GM19372 (cell line): ENCODE data around the gene SLC7A5.
"Not testable (repeated sequence)": the region's sequence is repeated elsewhere in the genome, so short reads cannot be mapped to it uniquely, and the experiment has no call there.

Experiments
- ATAC-seq: cut with Tn5 transposase; IDR thresholded peaks from one replicate; pipeline ENCODE4 v1.9.1; 2021; ENCODE audit warnings: mild to moderate bottlenecking, low read depth, moderate library complexity; ENCODE audit not compliant: unreplicated experiment

The SLC7A5 gene

DNA sequence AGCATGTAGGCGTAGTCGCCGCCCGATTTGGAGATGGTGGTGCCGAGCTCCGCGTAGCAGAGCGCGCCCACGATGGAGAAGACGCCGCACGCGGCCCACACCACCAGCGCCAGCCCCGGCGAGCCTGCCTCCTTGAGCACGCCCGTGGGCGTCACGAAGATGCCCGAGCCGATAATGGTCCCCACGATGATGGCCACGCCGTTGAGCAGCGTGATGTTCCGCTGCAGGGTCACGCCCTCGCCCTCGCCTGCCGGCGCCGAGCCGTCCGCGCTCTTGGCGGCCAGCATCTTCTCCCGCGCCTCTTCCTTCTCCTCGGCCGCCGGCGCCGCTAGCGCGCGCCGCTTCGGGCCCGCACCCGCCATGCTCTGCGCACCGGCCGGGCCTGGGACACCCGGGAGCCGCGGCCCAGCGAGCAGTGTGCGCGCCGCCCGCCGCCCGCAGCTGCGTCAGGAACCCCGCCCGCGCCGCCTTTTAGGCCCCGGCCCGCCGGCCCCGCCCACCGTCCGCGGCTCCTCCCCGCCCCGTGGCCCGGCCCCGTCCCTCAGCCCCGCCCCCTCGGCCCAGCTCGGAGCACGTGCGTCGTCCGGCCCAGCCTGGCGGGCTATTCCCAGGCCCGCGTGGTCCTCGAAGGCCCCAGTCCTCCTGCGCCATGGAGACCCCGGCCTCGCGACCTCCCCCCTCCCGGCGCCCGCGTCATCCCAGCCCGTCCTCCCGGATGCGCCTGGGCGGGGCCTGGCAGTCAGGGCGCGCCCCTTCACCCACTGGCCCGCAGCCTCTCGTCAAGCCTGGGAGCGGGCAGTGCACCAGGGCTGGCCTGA lies at the start of gene SLC7A5:
Gene SLC7A5 (minus strand): TSS at position 447 of the 818 bp plus-strand sequence. CDS start 85 bp downstream, at position 362.
- peak; percentile 65 for ATAC-seq

GRCh38 chr16:87918338-87918737 lies 49.0 kb upstream of the SLC7A5 start:
- no peak for ATAC-seq

- ATAC-seq = no peak
Measured at GRCh38 chr16:87917503-87917902, 48.2 kb upstream of the SLC7A5 start.

GRCh38 chr16:87914812-87915211 lies 45.5 kb upstream of the SLC7A5 start:
- no peak for ATAC-seq

DNA sequence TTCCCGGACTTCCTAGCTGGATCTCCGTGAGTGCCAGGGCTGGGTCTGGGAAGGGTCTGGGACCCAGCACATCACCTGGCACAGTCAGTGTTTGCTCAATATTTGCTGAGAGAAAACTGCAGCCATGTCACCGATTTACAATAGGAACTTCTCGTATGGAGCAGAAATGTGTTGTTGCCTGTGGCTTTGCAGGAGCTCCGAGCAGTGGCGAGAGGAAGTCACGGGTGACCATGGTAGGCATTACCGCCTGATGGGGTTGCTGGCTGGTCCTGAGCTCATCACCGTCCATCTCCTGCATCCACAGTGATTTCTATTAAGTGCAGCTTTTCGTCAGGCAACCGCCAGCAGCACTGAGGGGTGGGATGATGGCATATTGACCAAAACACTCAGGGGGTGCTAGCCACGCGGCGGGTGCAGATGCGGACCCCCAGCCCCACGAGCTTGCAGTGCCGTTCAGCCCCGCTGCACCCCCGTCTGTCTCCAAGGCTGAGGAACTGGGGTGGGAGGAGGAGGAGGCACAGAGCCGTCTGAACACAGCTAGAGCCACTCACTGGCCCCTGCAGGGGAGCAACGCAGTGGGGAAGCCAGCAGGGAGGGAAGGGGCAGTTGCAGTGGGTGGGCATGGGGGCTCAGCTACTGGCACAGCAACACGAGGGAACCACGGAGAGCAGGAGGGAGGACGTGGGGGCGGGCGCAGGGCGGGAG lies 44.9 kb upstream of the SLC7A5 start:
- ATAC-seq = not testable (repeated sequence)

DNA sequence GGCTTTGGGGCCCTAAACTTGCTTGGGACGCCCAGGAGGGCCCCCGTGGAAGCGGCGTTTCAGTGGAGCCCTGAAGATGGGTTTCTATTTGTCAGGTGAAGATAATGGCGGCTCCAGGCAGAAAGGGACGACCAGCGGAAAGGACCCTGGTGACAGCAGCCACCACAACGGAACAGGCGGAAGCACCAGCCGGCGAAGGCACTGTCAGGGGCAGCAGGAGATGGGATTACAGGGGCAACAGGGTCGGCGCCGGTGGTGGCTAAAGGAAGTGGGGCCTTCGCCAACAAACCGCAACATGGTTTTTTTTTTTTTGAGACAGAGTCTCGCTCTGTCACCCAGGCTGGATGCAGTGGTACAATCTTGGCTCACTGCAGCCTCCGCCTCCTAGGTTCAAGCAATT lies 43.4 kb upstream of the SLC7A5 start:
- ATAC-seq = not testable (repeated sequence)

DNA sequence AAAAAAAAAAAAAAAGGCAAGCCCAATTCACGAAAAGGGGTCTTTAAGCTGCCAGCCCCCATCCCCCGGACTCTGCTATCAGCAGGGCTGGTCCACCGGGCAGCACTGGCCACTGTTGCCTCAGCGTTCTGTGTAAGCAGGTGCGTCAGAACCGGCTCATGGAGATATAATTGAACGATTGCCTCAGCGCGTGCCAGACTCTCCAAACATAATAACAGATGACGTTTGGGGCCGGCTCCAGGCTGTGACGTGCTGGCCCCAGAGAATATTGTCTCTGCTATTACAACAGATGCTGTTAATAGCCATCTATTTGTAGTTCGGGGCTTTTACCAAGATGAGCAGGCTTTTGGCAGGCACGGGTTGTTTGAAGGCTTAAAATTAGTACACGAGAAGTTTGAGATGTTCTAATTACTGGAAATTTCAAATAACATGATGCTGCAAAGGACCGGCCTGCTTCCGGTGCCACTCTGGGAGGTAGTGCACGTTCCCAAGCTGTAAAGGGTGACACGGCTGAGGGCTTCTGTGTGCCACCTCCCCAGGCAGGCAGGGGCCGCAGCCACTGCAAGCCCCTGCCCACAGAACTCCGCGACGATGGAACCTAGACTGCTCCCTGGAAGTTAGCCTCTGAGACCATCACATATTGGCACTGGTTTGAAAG lies 41.9 kb upstream of the SLC7A5 start:
- not testable (repeated sequence) for ATAC-seq

GRCh38 chr16:87909203-87909935 lies 40.1 kb upstream of the SLC7A5 start:
- peak; percentile 85 for ATAC-seq

DNA sequence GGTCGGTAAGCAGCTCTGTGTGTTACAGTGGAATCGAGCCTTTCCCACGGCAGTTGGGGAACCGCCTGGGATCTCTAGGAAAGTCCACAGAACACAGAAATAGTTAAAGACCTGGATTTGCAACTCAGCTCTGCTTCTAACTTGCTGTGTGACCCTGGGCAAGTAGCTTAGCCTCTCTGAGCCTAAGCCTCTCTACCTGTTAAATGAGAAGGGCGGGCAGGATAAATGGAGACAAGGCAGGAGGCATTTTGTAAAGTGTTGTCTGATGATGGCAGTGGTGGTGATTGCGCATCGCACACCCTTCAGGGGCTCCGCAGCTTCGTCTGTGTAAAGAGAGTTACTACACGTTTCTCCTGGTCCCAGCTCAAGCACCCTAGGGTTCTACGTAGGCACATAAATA lies 38.8 kb upstream of the SLC7A5 start:
- ATAC-seq = not testable (repeated sequence)

DNA sequence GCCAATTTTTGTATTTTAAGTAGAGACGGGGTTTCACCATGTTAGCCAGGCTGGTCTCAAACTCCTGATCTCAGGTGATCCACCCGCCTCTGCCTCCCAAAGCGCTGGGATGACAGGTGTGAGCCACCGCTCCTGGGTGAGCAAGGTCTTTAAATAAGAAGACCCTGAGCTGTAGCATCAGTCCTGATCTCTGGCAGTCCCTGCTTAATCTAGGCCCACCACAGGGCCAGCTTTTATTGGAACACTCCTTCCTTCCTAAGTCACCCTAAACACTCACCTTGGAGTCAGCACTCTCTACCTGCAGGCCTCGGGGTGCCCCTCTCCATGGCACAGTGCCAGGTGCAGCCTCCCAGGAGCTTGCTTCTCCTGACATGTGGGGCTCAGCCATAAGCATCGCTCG lies 36.2 kb upstream of the SLC7A5 start:
- not testable (repeated sequence) for ATAC-seq

DNA sequence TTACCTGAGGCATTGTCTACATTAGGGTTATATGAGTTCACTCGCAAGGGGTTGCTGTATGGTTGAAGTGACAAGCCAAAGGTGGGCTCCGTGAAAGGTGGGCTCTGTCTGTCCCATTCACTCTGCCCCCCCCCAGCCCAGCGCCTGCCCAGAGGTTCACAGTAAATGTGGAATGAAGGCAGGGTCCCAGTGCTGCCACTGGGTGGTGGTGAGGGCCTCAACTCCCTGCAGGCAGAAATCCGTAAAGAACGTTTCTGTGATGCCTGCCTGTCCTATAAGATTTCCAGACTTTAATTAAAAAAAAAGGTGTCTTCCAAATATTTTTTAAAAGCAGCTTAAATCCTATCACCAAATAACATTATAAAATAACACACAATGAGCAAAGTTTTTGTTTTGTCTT lies 35.7 kb upstream of the SLC7A5 start:
- not testable (repeated sequence) for ATAC-seq

DNA sequence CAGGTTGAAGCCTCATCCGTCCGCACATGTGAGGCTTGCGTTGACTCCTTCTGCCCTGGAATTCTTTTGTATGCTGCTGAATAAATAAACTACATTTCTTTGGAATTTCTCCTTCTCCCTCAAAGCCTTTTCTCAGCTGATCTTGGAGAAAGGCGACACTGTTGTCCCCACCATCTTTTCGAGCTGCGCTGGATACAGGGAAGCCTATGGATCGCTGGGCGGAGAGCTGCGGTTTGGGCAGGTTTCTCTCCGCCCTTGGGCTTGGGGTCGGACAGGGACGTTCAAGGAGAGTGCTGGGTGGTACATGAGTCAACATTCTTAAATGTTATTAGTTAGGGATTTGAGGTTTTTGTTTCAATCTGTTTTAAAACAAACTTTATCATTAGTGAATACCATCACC lies 31.2 kb upstream of the SLC7A5 start:
- not testable (repeated sequence) for ATAC-seq

- ATAC-seq = no peak
Measured at GRCh38 chr16:87897521-87898505, 28.5 kb upstream of the SLC7A5 start.

GRCh38 chr16:87896924-87897520 lies 27.7 kb upstream of the SLC7A5 start:
- not testable (repeated sequence) for ATAC-seq

DNA sequence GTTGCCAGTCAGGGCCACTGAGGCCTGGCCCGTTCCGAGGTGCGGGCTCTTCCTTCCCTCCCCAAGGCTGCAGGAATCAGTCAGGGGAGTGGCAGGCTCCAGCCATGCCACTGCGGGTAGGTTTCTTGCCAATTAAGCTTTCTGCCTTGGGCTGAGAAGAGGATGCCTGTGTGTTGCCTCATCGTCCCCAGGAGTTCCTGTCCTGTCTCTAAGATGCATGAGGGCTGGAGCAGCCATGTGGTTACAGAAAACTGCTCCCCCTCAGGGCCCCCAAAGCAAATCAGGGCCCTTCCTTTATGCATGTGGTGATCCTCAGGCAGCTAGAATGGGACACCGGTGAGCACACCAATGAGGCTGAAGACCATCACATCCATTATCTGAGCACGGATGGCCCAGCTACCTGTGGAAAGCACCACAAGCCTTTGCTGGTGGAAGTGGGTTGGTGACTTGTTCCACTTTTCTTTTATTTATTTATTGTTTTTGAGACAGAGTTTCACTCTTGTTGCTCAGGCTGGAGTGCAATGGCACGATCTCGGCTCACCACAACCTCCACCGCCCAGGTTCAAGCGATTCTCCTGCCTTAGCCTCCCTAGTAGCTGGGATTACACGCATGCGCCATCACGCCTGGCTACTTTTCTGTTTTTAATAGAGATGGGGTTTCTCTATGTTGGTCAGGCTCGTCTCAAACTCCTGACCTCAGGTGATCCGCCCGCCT lies 27.0 kb upstream of the SLC7A5 start:
- not testable (repeated sequence) for ATAC-seq

- ATAC-seq = peak; percentile 51
Measured at GRCh38 chr16:87895641-87896141, 26.4 kb upstream of the SLC7A5 start.

GRCh38 chr16:87894005-87894404 lies 24.7 kb upstream of the SLC7A5 start:
- not testable (repeated sequence) for ATAC-seq

DNA sequence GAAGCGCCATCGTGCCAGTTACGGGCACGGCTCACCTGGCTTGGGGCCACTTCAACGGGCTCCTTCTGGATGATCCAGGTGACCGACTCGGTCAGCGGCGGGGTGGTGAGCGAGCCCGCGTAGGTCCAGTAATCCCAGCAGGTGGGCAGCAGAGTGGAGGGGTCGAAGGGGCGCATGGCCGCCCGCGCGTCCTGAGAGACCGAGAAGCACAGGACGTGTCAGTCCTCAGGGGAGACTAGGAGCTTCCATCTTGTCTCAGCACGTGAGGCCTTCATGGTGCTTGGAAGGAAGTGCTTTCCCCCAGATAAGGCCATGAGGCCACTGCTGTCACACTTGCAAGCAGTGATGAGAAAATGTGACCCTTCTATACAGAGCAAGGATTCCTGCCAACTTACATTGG lies 22.5 kb upstream of the SLC7A5 start:
- no peak for ATAC-seq
